Tibial nerve (tissue), 4 donors: ENCODE data around the gene TRMT1.

Experiments
- CTCF ChIP-seq, 5 experiments: fragments of 200-600 bp in 3 of 5; fragments of 450-650 bp in 2 of 5; sonication (generic) in 3 of 5; IDR thresholded peaks; one replicate each; pipeline ENCODE4 v1.5.1; 2016 to 2019; ENCODE audit warnings: antibody characterized with exemption in 5 of 5, mild to moderate bottlenecking in 3 of 5, moderate library complexity in 2 of 5
- EP300 ChIP-seq, 2 donors: sonication (generic); formaldehyde crosslinking; IDR thresholded peaks; one replicate each; pipeline ENCODE4 v1.6.1; 2017; ENCODE audit warnings: antibody characterized with exemption in 2 of 2, mild to moderate bottlenecking in 1 of 2
- POLR2A ChIP-seq, 2 donors: fragments of 450-650 bp; IDR thresholded peaks; one replicate each; pipeline ENCODE4 v1.6.1; 2017; ENCODE audit warnings: antibody characterized with exemption in 2 of 2, mild to moderate bottlenecking in 2 of 2, moderate library complexity in 2 of 2

- TF ChIP-seq CTCF (IDR thresholded peaks at IDR 0.05) (no peak), POLR2A (IDR thresholded peaks at IDR 0.05) (no peak), EP300 (IDR thresholded peaks at IDR 0.05) (no peak)
Observed at GRCh38 chr19:13087795-13088537, 28.6 kb downstream of the TRMT1 start.
